HG03460 (cell line): ENCODE data around the gene SFRP2.

Experiments used
- ATAC-seq: cut with Tn5 transposase; IDR thresholded peaks from one replicate; pipeline ENCODE4 v1.9.1; 2021; ENCODE audit not compliant: unreplicated experiment

Gene SFRP2

GRCh38 chr4:153798420-153798819 lies 9.5 kb upstream of the SFRP2 start:
- ATAC-seq: no peak

GRCh38 chr4:153794006-153794405 lies 5.1 kb upstream of the SFRP2 start:
- no peak for ATAC-seq

GRCh38 chr4:153792618-153793247 lies 3.9 kb upstream of the SFRP2 start:
- ATAC-seq: no peak

GRCh38 chr4:153791746-153792617 lies 3.1 kb upstream of the SFRP2 start:
- no peak for ATAC-seq

GRCh38 chr4:153790962-153791551 lies 2.2 kb upstream of the SFRP2 start:
- no peak for ATAC-seq

GRCh38 chr4:153790500-153790865 lies 1.6 kb upstream of the SFRP2 start:
- no peak for ATAC-seq

GRCh38 chr4:153789741-153790499 lies 1.0 kb upstream of the SFRP2 start:
- ATAC-seq: no peak

- no peak for ATAC-seq
Observed at GRCh38 chr4:153788051-153788412, 851 bp downstream of the SFRP2 start.

- ATAC-seq: no peak
Observed at GRCh38 chr4:153787575-153787974, 1.3 kb downstream of the SFRP2 start.

GRCh38 chr4:153787061-153787560 lies 1.8 kb downstream of the SFRP2 start:
- ATAC-seq: no peak

- no peak for ATAC-seq
Observed at GRCh38 chr4:153785910-153786721, 2.8 kb downstream of the SFRP2 start.

GRCh38 chr4:153784166-153784699 lies 4.7 kb downstream of the SFRP2 start:
- no peak for ATAC-seq

GRCh38 chr4:153782581-153782980 lies 6.3 kb downstream of the SFRP2 start:
- ATAC-seq: no peak

GRCh38 chr4:153781717-153782416 lies 7.0 kb downstream of the SFRP2 start:
- ATAC-seq: no peak

- no peak for ATAC-seq
Observed at GRCh38 chr4:153781280-153781679, 7.6 kb downstream of the SFRP2 start.

GRCh38 chr4:153780876-153781275 lies 8.0 kb downstream of the SFRP2 start:
- ATAC-seq: peak; percentile 87

- ATAC-seq: no peak
Observed at GRCh38 chr4:153780221-153780620, 8.7 kb downstream of the SFRP2 start.

- no peak for ATAC-seq
Observed at GRCh38 chr4:153778383-153778782, 10.5 kb downstream of the SFRP2 start.

GRCh38 chr4:153777421-153777820 lies 11.5 kb downstream of the SFRP2 start:
- no peak for ATAC-seq

- ATAC-seq: no peak
Observed at GRCh38 chr4:153776601-153777000, 12.3 kb downstream of the SFRP2 start.
